ENCODE measurements around the gene COL6A2.
"Not testable (repeated sequence)": the region's sequence is repeated elsewhere in the genome, so short reads cannot be mapped to it uniquely, and the experiment has no call there.

The COL6A2 gene

GRCh38 chr21:46126309-46127238, 28.7 kb downstream of the COL6A2 start:
- no peak for DNase-seq (ENCODE audit: low read depth)

- no peak for DNase-seq (ENCODE audit: low read depth)
Observed at GRCh38 chr21:46127239-46128105, 29.6 kb downstream of the COL6A2 start.

GRCh38 chr21:46128106-46128932, 30.4 kb downstream of the COL6A2 start:
- DNase-seq (ENCODE audit: low read depth), result no peak

GRCh38 chr21:46128933-46129571, 31.1 kb downstream of the COL6A2 start:
- no peak for DNase-seq (ENCODE audit: low read depth)

GRCh38 chr21:46129846-46130651, 32.1 kb downstream of the COL6A2 start:
- DNase-seq (ENCODE audit: low read depth), result no peak

GRCh38 chr21:46130831-46131587, 33.1 kb downstream of the COL6A2 start:
- no peak for DNase-seq (ENCODE audit: low read depth)

- DNase-seq (ENCODE audit: low read depth), result no peak
Observed at GRCh38 chr21:46131588-46131837, 33.6 kb downstream of the COL6A2 start.

- DNase-seq (ENCODE audit: low read depth), result no peak
Observed at GRCh38 chr21:46131838-46132651, 34.1 kb downstream of the COL6A2 start.

GRCh38 chr21:46135782-46136395, 38.0 kb downstream of the COL6A2 start:
- DNase-seq (ENCODE audit: low read depth), result no peak

GRCh38 chr21:46136739-46137349, 38.9 kb downstream of the COL6A2 start:
- no peak for DNase-seq (ENCODE audit: low read depth)

- no peak for DNase-seq (ENCODE audit: low read depth)
Observed at GRCh38 chr21:46137908-46138307, 40.0 kb downstream of the COL6A2 start.

- no peak for DNase-seq (ENCODE audit: low read depth)
Observed at GRCh38 chr21:46138383-46138970, 40.6 kb downstream of the COL6A2 start.

GRCh38 chr21:46139686-46140085, 41.8 kb downstream of the COL6A2 start:
- DNase-seq (ENCODE audit: low read depth), result no peak

GRCh38 chr21:46140352-46141003, 42.6 kb downstream of the COL6A2 start:
- DNase-seq (ENCODE audit: low read depth), result not testable (repeated sequence)

- no peak for DNase-seq (ENCODE audit: low read depth)
Observed at GRCh38 chr21:46141767-46142581, 44.1 kb downstream of the COL6A2 start.

Data from stimulated activated CD8-positive, alpha-beta memory T cell treated with anti-CD3 and anti-CD28 coated beads, Interleukin-15, amount 100 ng/mL, for 24 hours (primary cell).